Measurements from ENCODE around the gene SMC6. TPM values are rescaled to one million over a fixed set of nuclear protein-coding genes. Genes with fewer than 3 reads are reported as not detected.

The SMC6 gene
- 17.7 and 19.4 TPM in 2 replicates for total RNA-seq

GRCh38 chr2:17753803-17754663, at the start of gene SMC6, which contains the start of gene GEN1:
TSS of gene SMC6 (minus strand) at chr2:17753810. CDS start at chr2:17745946, 7,864 bp downstream.
TSS of gene GEN1 (plus strand) at chr2:17754138. CDS start at chr2:17759944, 5,806 bp downstream.

Other genes starting within 250 kb of the SMC6 start
- gene RAD51AP2, start 235.4 kb downstream of the SMC6 start, total RNA-seq = 0.03 TPM in 1 of 2 replicates, not detected in the other
- gene VSNL1, start 213.1 kb downstream of the SMC6 start, total RNA-seq = 0.66 and 0.72 TPM in 2 replicates
- 5.2 and 6.1 TPM in 2 replicates for gene GEN1, start 328 bp upstream of the SMC6 start, total RNA-seq
- gene MSGN1, start 62.6 kb upstream of the SMC6 start, total RNA-seq = not detected in 2 replicates
- gene KCNS3, start 124.9 kb upstream of the SMC6 start, total RNA-seq = 0.78 and 2.6 TPM in 2 replicates

Measured in smooth muscle cell of the pulmonary artery (primary cell).